GM18868 (cell line): ENCODE measurements around the gene SCN4A.

ENCODE experiments used
- ATAC-seq: cut with Tn5 transposase; IDR thresholded peaks from one replicate; pipeline ENCODE4 v1.9.1; 2021; ENCODE audit warnings: mild to moderate bottlenecking, moderate library complexity; ENCODE audit not compliant: unreplicated experiment

SCN4A gene

DNA sequence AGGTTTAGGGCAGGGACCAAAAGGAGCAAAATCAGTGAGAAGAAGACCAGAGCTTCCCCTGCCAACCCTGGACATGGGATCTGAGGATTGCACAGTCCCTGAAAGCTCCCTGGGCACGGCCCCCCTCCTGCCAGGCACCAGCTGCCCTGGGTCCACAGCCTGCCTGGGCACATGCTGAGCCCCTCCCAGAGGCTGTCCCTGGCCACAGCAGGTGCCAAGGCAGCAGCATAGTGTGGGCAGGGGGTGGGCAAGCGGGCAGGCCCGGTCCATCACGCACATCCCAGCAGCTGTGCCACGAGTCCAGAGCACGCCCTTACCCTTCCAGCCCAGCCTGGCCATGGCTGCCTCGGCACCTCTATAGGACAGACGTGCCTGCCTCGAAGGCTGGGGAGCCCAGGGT, 12.7 kb downstream of the SCN4A start:
- ATAC-seq, result no peak

DNA sequence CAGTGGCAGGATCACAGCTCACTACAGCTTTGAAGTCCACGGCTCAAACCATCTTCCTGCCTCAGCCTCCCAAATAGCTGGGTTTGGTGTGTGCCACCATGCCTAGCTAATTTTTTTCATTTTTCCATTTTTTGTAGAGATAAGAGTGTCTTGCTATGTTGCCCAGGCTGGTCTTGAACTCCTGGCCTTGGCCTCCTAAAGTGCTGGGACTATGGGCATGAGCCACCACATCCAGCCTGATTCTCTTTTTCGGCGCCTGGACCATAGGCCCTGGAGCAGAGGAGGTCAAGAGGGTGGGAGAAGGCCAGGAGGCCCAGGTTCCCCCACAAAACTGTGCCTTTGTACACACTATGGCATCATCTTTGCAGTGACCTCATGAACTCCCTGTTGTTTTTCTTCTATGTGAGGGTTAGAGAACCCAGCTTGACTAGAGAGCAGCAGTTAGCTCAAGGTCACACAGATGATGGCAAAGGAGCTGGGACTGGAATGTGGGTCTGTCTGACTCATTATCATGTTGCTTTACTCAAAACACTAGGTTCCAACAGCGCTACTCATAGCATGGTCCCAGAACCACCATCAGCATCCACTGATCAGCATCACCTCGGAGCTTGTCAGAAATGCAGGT, 16.3 kb downstream of the SCN4A start:
- ATAC-seq, result no peak

DNA sequence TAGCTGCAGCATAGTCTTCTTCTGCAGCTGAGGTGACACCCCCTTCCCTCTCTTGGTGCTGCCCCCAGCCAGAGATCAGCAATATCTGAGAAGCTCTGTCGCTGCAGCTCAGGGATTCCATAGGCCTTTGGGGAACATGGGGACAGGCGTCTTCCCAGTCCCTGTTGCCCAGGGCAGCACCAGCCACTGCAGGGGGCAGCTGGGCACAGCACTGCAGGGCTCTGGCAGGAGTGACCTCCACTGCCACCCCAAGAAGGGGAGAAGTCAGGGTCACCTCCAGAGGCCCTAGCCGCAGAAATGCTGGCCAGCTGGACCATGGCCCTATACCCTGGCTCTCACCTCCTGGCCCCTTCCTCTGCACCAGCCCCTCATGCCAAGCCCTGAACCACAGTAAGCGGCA, 16.9 kb downstream of the SCN4A start:
- ATAC-seq, result no peak

DNA sequence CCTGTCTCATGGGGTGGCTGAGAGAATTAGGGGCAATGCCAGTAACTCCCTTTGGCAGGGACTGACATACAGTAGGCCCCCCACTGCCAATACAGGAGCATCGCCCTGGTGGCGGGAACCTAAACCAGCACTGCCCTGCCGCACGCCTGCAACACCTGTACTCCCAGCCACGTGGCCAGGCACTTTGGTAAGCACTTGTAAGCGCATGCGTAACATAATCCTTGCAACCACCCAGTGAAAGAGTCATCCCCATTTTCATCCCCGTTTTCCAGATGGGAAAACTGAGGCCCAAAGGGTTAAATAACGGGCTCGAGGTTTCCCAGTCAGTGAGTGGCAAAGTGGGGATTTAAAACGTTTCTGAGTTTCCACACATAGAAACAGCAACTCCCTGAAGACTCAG, 17.5 kb downstream of the SCN4A start:
- no peak for ATAC-seq

GRCh38 chr17:63954402-63955063, 18.2 kb downstream of the SCN4A start:
- ATAC-seq, result no peak

- ATAC-seq, result no peak
These were observed 21.5 kb downstream of the SCN4A start for GRCh38 chr17:63950940-63951907.

DNA sequence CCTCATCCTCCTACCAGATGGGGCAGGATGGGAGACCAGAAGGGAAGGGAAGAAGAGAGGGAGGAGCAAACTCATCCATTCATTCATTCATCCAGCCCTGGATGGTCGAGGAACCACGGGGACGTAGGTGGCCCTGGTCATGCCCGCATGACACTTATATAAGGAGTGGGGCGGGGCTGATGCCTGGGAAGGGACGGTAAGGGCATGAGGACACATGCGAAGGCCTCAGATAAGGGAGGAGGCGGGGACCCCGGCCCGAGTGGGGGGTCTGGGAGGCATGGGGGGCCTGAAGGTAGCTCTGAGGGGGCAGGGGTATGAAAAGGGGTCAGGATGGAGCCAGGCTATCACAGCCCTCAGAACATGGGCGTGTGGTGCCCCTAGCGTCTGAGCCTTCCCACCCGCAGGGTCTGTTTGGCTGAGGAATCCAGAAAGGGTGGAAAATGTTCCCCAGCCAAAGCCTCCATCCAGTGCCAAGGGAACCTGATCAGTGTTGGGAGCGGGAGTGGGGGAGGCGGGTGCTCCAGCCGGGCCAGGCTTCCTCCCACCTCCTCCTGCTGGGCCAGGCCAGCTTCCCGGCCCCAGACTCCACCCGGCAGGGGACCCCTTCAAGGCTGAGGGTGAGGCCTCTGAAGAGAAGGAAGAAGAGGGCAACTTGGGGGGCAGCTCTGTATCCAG, 23.0 kb downstream of the SCN4A start:
- ATAC-seq, result no peak

- ATAC-seq, result no peak
These were observed 24.2 kb downstream of the SCN4A start for GRCh38 chr17:63948521-63948920.

DNA sequence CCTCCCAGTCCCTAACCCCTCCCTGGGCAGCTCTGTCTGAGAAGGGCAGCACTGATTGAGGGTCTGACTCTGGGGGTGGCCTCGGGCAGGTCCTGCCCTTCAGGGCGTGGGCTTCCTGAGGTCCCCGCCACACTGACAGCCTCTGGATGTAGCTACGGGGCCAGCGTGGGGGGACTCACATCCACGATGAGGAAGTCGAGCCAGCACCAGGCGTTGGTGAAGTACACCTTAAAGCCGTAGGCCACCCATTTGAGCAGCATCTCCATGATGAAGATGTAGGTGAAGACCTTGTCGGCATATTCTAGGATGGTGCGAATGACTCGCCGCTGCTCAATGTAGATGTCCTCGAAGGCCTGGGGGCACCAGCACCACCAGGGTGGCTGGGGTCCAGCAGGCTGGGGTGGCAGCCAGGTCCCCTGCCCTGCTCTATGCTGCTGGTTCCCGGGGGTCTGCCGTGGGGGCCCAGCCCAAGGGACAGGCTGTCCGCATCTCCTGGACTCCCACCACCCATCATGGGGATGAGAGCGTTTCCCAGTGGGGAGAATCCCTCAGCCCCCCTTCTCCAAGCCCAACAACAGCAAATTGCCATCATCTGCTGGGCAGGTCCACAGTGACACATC, 24.9 kb downstream of the SCN4A start:
- ATAC-seq, result no peak

DNA sequence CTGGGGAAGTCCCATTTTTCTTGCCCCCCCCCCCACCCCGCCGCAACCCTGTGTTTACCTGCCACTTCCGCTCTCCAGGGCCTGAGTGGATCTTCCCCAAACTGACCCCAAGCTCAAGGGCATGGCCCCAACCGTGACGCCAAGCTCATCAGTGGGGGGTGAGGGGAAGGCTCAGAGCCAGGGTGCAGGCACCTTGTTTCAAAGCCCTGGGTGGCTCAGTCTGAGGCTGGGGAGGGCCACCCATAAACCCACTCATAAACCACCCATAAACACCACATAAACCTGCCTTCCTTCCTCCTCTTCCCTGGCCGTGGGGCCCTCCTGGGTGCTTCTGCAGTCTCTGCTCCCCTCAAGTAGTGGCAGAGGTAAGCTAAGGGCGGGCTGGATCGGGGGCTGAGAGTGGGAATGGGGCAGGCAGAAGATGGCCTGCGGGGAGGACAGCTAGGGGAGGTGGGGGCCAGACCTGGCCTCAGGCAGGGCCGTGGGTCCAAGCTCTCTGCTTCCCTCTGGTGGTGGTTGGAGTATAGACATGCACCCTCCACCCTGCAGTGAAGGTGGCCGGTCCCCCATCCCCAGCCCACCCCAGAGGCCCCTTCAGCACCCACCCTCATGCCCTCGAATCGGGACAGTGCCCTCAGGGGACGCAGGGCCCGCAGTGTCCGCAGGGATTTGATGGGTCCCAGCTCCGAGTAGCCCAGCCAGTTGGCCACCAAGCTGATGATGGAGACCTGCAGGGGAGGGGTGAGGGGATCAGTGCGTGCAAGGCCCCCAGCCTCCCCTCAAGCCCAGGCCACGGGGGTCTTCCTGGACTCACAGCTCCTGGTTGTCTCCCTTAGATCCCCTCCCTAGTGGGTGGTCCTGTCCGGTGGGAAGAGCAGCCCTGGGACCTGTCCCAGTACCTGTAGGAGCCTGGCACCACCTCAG, 26.0 kb downstream of the SCN4A start:
- peak; percentile 54 for ATAC-seq

GRCh38 chr17:63945784-63946439, 26.8 kb downstream of the SCN4A start:
- ATAC-seq, result no peak

GRCh38 chr17:63944736-63945499, 27.8 kb downstream of the SCN4A start:
- no peak for ATAC-seq

DNA sequence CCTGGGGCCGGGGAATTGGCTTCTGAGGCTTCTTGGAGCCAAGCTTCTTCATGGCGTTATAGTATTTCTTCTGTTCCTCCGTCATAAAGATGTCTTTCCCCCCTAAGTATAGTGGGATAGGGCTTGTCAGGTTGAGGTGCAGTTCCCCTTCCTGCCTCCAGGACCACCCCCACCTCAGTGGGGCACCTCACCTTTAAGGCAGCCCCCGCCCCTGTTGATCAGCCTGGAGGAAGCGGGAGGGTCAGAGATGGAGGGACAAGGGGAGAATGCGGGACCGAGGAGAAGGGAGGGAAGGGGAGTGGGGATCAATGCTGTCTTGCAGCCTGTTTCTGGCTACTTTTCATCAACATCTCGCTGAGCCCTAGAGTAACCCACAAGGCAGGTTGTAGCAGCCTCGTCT, 29.0 kb downstream of the SCN4A start:
- no peak for ATAC-seq

GRCh38 chr17:63942309-63942985, 30.3 kb downstream of the SCN4A start:
- ATAC-seq, result no peak

GRCh38 chr17:63941751-63942150, 31.0 kb downstream of the SCN4A start:
- ATAC-seq, result no peak

GRCh38 chr17:63941162-63941561, 31.6 kb downstream of the SCN4A start:
- no peak for ATAC-seq

- ATAC-seq, result no peak
These were observed 32.1 kb downstream of the SCN4A start for GRCh38 chr17:63940584-63940983.

DNA sequence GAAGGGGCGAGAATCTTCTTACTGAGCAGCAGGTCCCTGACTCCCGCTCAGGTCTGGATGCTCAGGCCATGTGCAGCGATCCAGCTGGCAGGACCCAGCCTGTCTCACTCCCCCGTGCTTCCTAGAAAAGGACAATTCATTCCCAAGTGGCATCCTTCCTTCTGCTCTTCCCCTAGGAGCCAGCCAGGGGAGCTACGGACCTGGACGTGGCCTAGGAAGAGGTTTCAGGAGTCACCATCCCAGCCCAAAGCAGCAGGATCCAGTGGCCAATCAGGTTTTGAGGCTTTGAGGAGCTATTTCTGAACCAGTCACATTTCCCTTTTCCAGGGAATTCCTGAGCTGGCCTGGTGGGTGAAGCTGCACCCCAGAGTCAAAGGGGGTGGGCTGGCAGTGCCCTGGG, 32.8 kb downstream of the SCN4A start:
- no peak for ATAC-seq
